Thymus (tissue), 11 donors: ENCODE results near the gene ABCG5. TPM values are rescaled to one million over a fixed set of nuclear protein-coding genes. Genes with fewer than 3 reads are reported as not detected.

Source experiments
- DNase-seq, 9 donors: peaks; one replicate each; pipeline ENCODE4 v3.0.0-alpha.2; 2013; ENCODE audit warnings: low spot score in 9 of 9, low read depth in 6 of 9, missing footprints in 1 of 9
- H3K27ac ChIP-seq, 2 donors: one replicate each; pipeline ENCODE4 v1.5.1; 2013; ENCODE audit warnings: control low read depth in 1 of 2, low read depth in 1 of 2, low read length in 1 of 2, mild to moderate bottlenecking in 1 of 2, moderate library complexity in 1 of 2
- H3K27me3 ChIP-seq, 2 donors: one replicate each; pipeline ENCODE4 v1.5.1; 2013; ENCODE audit warnings: low read length in 1 of 2; ENCODE audit not compliant: control insufficient read depth in 2 of 2, insufficient read depth in 1 of 2
- H3K36me3 ChIP-seq, 2 donors: one replicate each; pipeline ENCODE4 v1.5.1; 2013; ENCODE audit warnings: low read length in 1 of 2, mild to moderate bottlenecking in 1 of 2, moderate library complexity in 1 of 2; ENCODE audit not compliant: control insufficient read depth in 2 of 2, insufficient read depth in 2 of 2
- H3K4me1 ChIP-seq, 2 donors: one replicate each; pipeline ENCODE4 v1.5.1; 2013; ENCODE audit warnings: low read length in 2 of 2; ENCODE audit not compliant: control insufficient read depth in 2 of 2, insufficient read depth in 2 of 2
- H3K4me3 ChIP-seq, 2 donors: one replicate each; pipeline ENCODE4 v1.5.1; 2013; ENCODE audit warnings: low read length in 2 of 2, control low read depth in 1 of 2, mild to moderate bottlenecking in 1 of 2
- H3K9me3 ChIP-seq, 2 donors: one replicate each; pipeline ENCODE4 v1.5.1; 2013; ENCODE audit warnings: low read length in 1 of 2, mild to moderate bottlenecking in 1 of 2; ENCODE audit not compliant: control insufficient read depth in 2 of 2, insufficient read depth in 1 of 2
- WGBS: extraction: QIAGEN DNeasy Blood & Tissue Kit; methylation state at CpG from one replicate; pipeline ENCODE4 v1.1.7; 2013; 5-methylcytosine and 5-hydroxymethylcytosine counted together
- polyA plus RNA-seq: library from polyadenylated mRNA; stranded (reverse); fragments of 200-250 nt; gene quantifications from one replicate; pipeline ENCODE4 v1.2.3, GENCODE V29; 2013
- total RNA-seq: library from RNA; stranded (reverse); fragments of 120-200 nt; gene quantifications from one replicate; pipeline ENCODE4 v1.2.4, GENCODE V29; 2013
- donor health status: healthy.

ABCG5 gene
- total and polyA plus RNA-seq, 2 donors = 0.09 TPM; not detected in 1

DNA sequence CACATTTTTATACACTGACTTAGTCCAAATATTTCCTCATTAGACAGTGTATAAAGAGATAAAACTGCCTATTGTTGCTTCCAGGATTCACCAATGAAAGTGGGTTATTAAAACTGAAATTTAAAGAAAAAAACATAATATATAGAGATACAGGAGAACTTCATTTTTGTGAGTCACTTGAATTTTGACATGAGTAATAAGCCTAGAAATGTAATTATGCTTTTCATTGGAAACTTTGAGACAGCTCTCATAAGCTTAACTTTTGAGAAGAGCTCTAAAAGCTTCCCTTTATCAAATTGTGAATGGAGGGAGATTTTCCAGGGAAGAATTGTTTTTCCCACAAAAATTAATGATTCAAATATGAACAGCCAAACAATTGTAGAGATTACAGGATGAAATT, 50.7 kb downstream of the ABCG5 start:
- Histone ChIP-seq H3K4me1 (no peaks in the 10 kb centered on the region), H3K4me3 (no peak overlapping the region), H3K27ac (no peak overlapping the region), H3K27me3 (no peaks in the 10 kb centered on the region), H3K9me3 (no peaks in the 10 kb centered on the region), H3K36me3 (peaks cover 0 to 3% of the 10 kb centered on the region in 2 donors)
- no peak for DNase-seq

DNA sequence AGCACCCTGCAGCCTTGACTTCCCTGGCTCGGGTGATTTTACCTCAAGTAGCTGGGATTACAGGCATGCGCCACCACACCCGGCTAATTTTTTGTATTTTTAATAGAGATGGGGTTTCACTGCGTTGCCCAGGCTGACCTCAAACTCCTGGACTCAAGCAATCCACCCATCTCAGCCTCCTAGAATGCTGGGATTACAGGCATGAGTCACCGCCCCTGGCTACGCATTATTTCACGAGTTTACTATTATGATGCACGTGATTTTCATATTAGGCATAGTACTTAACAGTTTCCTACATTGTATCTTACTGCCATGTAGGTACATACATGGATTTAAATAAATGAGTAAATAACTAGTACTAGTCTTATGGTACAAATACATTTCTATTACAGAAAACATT, 60.4 kb downstream of the ABCG5 start:
- Histone ChIP-seq H3K27me3 (no peaks in the 10 kb centered on the region), H3K4me3 (no peak overlapping the region), H3K4me1 (peaks cover 2 to 7% of the 10 kb centered on the region in 2 donors), H3K27ac (no peak overlapping the region), H3K9me3 (no peaks in the 10 kb centered on the region), H3K36me3 (no peaks in the 10 kb centered on the region)
- no peak for DNase-seq
- WGBS = 98% methylated on average over 8 of the region's 8 CpGs

DNA sequence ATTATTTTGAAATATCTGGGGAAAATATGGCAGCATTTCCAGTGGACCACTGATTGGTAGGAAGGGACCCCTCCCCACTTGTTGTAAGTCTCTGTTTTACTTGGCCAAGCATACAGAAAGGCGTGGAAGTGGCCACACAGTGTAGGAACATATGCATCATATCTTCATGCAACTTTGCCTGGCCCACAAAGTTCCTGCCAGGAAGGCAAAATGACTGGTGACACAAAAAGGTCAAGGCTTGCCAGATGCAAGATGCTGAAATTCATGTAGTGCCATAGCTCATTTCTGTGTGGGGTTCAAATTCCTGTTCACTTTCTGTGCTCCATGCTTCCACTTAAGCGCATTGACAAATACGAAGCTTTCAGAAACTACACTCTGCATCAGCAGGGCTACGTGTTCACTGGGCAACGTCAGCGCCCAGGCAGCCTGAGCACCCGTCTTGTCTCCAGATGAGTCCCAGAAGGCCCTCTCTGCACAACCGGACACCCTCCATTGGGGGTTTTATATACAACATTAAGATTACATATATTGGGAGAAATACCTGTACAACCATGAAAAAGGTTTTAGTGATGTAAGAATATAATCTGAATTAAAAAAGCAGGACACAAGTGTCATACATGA, 61.2 kb downstream of the ABCG5 start:
- 96% methylated on average over 8 of the region's 8 CpGs for WGBS

DNA sequence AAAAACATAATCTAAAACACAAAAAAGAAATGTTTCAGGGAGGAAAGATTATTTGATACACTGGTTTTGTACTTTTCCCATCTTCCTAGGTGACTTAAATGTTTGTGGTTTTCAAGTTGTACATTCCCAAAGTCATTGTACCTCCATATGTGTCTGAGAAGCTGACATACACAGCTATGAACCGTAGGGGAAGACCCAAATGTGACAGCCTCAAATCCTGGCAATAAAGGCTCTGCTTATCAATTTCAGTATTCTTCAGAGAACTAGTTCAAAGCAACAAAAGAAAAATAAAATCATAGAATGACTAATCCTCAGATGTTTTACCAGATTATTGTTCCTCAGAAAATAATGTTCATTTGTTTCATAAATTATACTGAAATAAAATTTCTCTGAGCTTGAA, 62.3 kb downstream of the ABCG5 start:
- H3K27ac ChIP-seq = no peak overlapping the region

More for the DNA sequence above, 61.2 kb downstream of the ABCG5 start:
- no peak overlapping the region for H3K27ac ChIP-seq
- H3K9me3 ChIP-seq = no peaks in the 10 kb centered on the region
- H3K4me3 ChIP-seq = no peak overlapping the region
- peaks cover 2 to 7% of the 10 kb centered on the region in 2 donors for H3K4me1 ChIP-seq
- H3K36me3 ChIP-seq = no peaks in the 10 kb centered on the region
- H3K27me3 ChIP-seq = no peaks in the 10 kb centered on the region
- no peak for DNase-seq

DNA sequence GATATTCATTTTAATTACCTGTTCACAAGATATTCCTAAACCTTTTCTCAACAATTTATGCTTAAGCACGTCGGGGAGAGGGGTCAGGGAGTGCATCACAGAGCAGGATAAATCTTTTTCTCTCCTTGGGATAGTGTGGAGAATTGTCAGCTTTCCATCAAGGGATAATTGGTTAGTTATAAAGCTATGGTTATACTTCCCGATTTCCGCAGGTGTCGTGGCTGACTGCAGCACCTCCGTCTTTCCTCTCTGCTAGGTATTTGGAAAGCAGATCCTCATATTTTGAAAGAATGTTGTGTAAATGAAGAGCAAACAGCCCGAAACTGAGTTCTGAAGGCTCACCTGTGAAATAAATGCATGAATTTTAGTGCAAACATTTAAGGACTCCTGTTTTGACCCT, 64.0 kb downstream of the ABCG5 start:
- Histone ChIP-seq H3K36me3 (no peaks in the 10 kb centered on the region), H3K4me1 (peaks cover 2 to 7% of the 10 kb centered on the region in 2 donors), H3K9me3 (no peaks in the 10 kb centered on the region), H3K27me3 (no peaks in the 10 kb centered on the region), H3K4me3 (peak overlapping the region; percentile 80 to 89), H3K27ac (no peak overlapping the region)
- peak in 1 of 9 donors; percentile 0 for DNase-seq
- 34% methylated on average over 7 of the region's 7 CpGs for WGBS

More for the DNA sequence above, 62.3 kb downstream of the ABCG5 start:
- Histone ChIP-seq H3K4me1 (peaks cover 2 to 7% of the 10 kb centered on the region in 2 donors), H3K4me3 (no peak overlapping the region), H3K27me3 (no peaks in the 10 kb centered on the region), H3K9me3 (no peaks in the 10 kb centered on the region), H3K36me3 (no peaks in the 10 kb centered on the region)
- 96% methylated on average over 1 of the region's 1 CpG for WGBS
- no peak for DNase-seq

DNA sequence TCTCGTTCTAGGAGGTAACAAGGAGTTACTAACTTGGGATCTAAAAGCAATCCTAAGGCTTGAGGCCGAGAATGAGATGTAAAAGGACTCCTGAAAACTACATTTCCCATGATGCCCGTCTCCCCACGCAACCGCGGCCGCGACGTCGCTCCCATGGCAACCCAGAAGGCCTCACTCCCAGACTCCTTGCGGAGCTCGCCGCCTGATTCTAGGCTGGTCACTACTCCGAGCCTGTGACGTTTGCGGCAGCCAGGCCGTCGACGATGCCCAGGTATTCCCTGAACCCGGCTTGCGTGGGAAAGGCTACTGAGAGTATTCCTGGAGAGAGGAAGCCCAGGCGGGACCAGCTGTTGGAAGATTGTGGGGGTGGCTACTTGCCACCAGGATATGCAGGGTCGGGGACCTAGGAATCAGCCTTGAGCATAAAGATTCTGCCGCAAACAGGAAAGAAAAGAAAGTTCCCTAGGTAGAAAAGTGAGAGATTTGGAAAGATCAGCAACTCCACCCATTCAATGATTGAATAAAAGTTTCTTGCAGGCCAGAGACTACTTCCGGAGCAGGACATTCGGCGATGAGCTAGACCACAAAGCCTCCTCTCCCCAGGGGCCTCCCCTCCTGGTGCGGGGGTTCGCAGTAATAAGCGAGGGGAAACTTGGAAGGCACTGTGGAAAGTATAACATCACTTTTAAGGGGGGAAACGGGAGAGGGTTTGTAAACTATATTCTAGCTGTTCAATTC, 64.6 kb downstream of the ABCG5 start, which contains the start of gene DYNC2LI1:
TSS of gene DYNC2LI1 (plus strand) at position 164 of the 738 bp plus-strand sequence. CDS start at position 264, 100 bp downstream.
- H3K27me3 ChIP-seq = no peaks in the 10 kb centered on the region
- no peaks in the 10 kb centered on the region for H3K36me3 ChIP-seq
- H3K4me1 ChIP-seq = peaks cover 2 to 7% of the 10 kb centered on the region in 2 donors
- 1% methylated on average over 31 of the region's 31 CpGs for WGBS
- H3K9me3 ChIP-seq = no peaks in the 10 kb centered on the region
- peak within 1 kb of the TSS; percentile 36 to 67 for H3K27ac ChIP-seq
- DNase-seq = peak; percentile 63 to 87 (median 69)
- H3K4me3 ChIP-seq = peak within 1 kb of the TSS; percentile 80 to 89

DNA sequence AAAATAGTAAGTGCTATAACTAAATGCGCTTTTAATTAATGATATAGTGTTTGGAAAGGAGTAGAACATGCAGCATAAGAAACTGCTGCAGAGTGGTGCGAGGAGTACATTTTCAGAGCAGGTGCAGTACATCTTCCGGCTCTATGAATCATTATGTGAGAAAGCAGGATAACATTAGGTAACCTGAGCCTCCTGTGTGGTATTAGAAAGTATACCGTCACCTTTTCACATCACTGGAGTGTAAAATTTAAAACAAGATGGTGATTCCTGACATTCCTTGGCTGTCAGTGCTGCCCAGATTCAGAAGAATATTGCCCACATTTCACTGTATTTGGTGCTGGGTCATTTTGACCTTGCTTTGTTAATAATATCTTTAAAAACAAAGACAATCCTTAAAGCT, 72.6 kb downstream of the ABCG5 start:
- H3K4me1 ChIP-seq = no peaks in the 10 kb centered on the region
- no peak overlapping the region for H3K4me3 ChIP-seq
- no peaks in the 10 kb centered on the region for H3K27me3 ChIP-seq
- H3K9me3 ChIP-seq = no peaks in the 10 kb centered on the region
- H3K36me3 ChIP-seq = no peaks in the 10 kb centered on the region
- H3K27ac ChIP-seq = no peak overlapping the region
- no peak for DNase-seq
- WGBS = 94% methylated on average over 4 of the region's 4 CpGs

DNA sequence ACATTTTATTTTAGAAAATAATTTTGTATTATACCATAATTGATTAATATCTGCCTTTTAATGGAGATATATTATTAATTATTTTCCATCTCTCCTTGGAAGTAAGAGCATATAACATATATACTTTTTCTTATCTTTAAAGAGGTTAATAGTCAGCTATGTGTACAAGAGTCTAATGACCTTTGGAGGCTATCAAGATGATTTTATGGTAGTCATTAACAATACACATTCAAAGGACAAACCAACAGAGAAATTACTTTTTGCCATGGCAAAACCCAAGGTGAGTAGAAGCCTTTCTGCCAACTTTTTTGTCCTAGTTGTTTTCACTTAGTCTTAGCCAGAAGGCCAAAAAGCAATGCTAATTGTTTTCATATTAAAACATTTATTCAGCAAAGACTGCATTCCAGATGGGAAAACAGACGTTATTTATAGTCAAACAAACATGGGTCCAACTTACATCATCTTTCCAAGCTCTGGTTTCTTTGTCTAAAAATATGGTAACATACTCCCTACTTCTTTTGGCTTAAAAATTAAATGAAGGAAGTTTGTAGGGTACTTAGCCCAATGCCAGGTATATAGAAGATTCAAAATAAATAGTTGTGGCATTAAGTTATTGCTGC, 74.4 kb downstream of the ABCG5 start:
- whole genome bisulfite sequencing = 82% methylated on average over 1 of the region's 1 CpG
- H3K27ac ChIP-seq = no peak overlapping the region
- no peaks in the 10 kb centered on the region for H3K36me3 ChIP-seq

DNA sequence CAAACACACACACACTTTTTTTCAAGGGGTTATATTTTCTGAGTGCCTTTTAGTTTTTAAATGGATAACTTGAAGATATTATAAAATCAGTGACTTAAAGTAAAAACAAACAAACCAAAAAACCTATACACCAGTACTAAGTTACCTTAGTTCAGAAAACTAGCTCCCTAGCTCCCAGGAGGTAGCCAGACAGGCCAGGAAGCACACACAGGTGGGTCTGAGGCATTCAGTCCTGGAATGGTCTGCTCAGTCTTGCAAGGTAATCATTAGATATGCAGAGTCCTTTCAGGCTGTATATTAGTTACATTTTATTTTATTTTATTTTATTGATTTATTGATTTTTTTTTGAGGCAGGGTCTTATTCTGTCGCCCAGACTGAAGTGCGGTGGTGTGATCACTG, 75.5 kb downstream of the ABCG5 start:
- H3K36me3 ChIP-seq = no peaks in the 10 kb centered on the region
- H3K9me3 ChIP-seq = no peaks in the 10 kb centered on the region
- no peak overlapping the region for H3K27ac ChIP-seq
- no peak for DNase-seq
- H3K4me1 ChIP-seq = no peaks in the 10 kb centered on the region
- no peaks in the 10 kb centered on the region for H3K27me3 ChIP-seq
- WGBS = 100% methylated on average over 2 of the region's 2 CpGs
- H3K4me3 ChIP-seq = no peak overlapping the region

More for the DNA sequence above, 74.4 kb downstream of the ABCG5 start:
- H3K27me3 ChIP-seq = no peaks in the 10 kb centered on the region
- H3K4me1 ChIP-seq = no peaks in the 10 kb centered on the region
- no peak overlapping the region for H3K4me3 ChIP-seq
- no peak for DNase-seq
- no peaks in the 10 kb centered on the region for H3K9me3 ChIP-seq
